Activated CD4-positive, alpha-beta T cell treated with anti-CD3 and anti-CD28 coated beads, Interleukin-2, amount 10 ng/mL, durations not matched to agents 24 days and 14 days (primary cell): ENCODE data around the gene OR9A4. TPM values are rescaled to one million over a fixed set of nuclear protein-coding genes. Genes with fewer than 3 reads are reported as not detected.

ENCODE experiments used
- DNase-seq: peaks from one replicate; pipeline ENCODE4 v3.0.0; 2022
- H3K27ac Mint-ChIP-seq: one replicate; pipeline ENCODE4 v1.8.0; 2022; ENCODE audit warnings: mild to moderate bottlenecking, mixed read lengths
- H3K27me3 Mint-ChIP-seq: one replicate; pipeline ENCODE4 v1.8.0; 2022; ENCODE audit warnings: mixed read lengths
- H3K36me3 Mint-ChIP-seq: one replicate; pipeline ENCODE4 v1.8.0; 2022; ENCODE audit warnings: low read depth, mild to moderate bottlenecking, mixed read lengths
- H3K4me1 Mint-ChIP-seq: one replicate; pipeline ENCODE4 v1.8.0; 2021; ENCODE audit warnings: mixed read lengths
- H3K4me3 Mint-ChIP-seq: one replicate; pipeline ENCODE4 v1.8.0; 2022; ENCODE audit warnings: mild to moderate bottlenecking, moderate library complexity, mixed read lengths
- H3K9me3 Mint-ChIP-seq: one replicate; pipeline ENCODE4 v1.8.0; 2021; ENCODE audit warnings: mixed read lengths
- intact Hi-C: fragments of 100-400 bp; cut with micrococcal nuclease; formaldehyde crosslinking; loops from one replicate; pipeline ENCODE4 v1.15.1; 2023
- total RNA-seq: library from RNA; stranded (reverse); gene quantifications from 2 replicates; pipeline ENCODE4 v1.2.3, GENCODE V29; 2022

OR9A4 gene
- total RNA-seq, 1 donor from 2014 or later: not detected

- no peak overlapping the region for H3K27ac Mint-ChIP-seq
- intact Hi-C loops: no loop called here
- no peaks in the 10 kb centered on the region for H3K9me3 Mint-ChIP-seq
- H3K36me3 Mint-ChIP-seq: no peaks in the 10 kb centered on the region
- H3K27me3 Mint-ChIP-seq: no peaks in the 10 kb centered on the region
- DNase-seq: no peak
- H3K4me1 Mint-ChIP-seq: no peaks in the 10 kb centered on the region
- H3K4me3 Mint-ChIP-seq: no peak overlapping the region
These were observed 4.1 kb downstream of the OR9A4 start for GRCh38 chr7:141920281-141920680.

GRCh38 chr7:141928146-141928844 lies 12.1 kb downstream of the OR9A4 start:
- Mint-ChIP-seq H3K4me1 (no peaks in the 10 kb centered on the region), H3K9me3 (peaks cover 4% of the 10 kb centered on the region), H3K27ac (no peak overlapping the region), H3K27me3 (no peaks in the 10 kb centered on the region), H3K36me3 (no peaks in the 10 kb centered on the region), H3K4me3 (no peak overlapping the region)
- no peak for DNase-seq
- intact Hi-C loops: no loop called here

GRCh38 chr7:141928845-141929195 lies 12.6 kb downstream of the OR9A4 start:
- no peak for DNase-seq
- Mint-ChIP-seq H3K36me3 (no peaks in the 10 kb centered on the region), H3K4me3 (no peak overlapping the region), H3K4me1 (no peaks in the 10 kb centered on the region), H3K27ac (no peak overlapping the region), H3K27me3 (no peaks in the 10 kb centered on the region), H3K9me3 (peaks cover 4% of the 10 kb centered on the region)
- intact Hi-C loops: no loop called here

GRCh38 chr7:141930211-141930610 lies 14.0 kb downstream of the OR9A4 start:
- no peak overlapping the region for H3K4me3 Mint-ChIP-seq
- no peaks in the 10 kb centered on the region for H3K4me1 Mint-ChIP-seq
- no peaks in the 10 kb centered on the region for H3K27me3 Mint-ChIP-seq
- no peaks in the 10 kb centered on the region for H3K36me3 Mint-ChIP-seq
- H3K9me3 Mint-ChIP-seq: peaks cover 4% of the 10 kb centered on the region
- intact Hi-C loops: no loop called here
- H3K27ac Mint-ChIP-seq: no peak overlapping the region
- DNase-seq: no peak

- Mint-ChIP-seq H3K9me3 (peaks cover 14% of the 10 kb centered on the region), H3K4me1 (no peaks in the 10 kb centered on the region), H3K36me3 (no peaks in the 10 kb centered on the region), H3K27ac (no peak overlapping the region), H3K27me3 (no peaks in the 10 kb centered on the region), H3K4me3 (no peak overlapping the region)
- intact Hi-C loops: no loop called here
- no peak for DNase-seq
These were observed 24.9 kb downstream of the OR9A4 start for GRCh38 chr7:141941075-141941474.

GRCh38 chr7:141943846-141944245 lies 27.6 kb downstream of the OR9A4 start:
- Mint-ChIP-seq H3K36me3 (no peaks in the 10 kb centered on the region), H3K27ac (no peak overlapping the region), H3K4me1 (no peaks in the 10 kb centered on the region), H3K27me3 (no peaks in the 10 kb centered on the region), H3K9me3 (peaks cover 9% of the 10 kb centered on the region), H3K4me3 (no peak overlapping the region)
- intact Hi-C loops: no loop called here
- DNase-seq: no peak

- H3K4me3 Mint-ChIP-seq: no peak overlapping the region
These were observed 28.6 kb downstream of the OR9A4 start for GRCh38 chr7:141944811-141945210.

GRCh38 chr7:141945356-141945755 lies 29.2 kb downstream of the OR9A4 start:
- intact Hi-C loops: no loop called here
- Mint-ChIP-seq H3K4me1 (no peaks in the 10 kb centered on the region), H3K4me3 (no peak overlapping the region), H3K36me3 (no peaks in the 10 kb centered on the region), H3K27ac (no peak overlapping the region), H3K9me3 (peaks cover 9% of the 10 kb centered on the region), H3K27me3 (no peaks in the 10 kb centered on the region)
- DNase-seq: no peak

More at GRCh38 chr7:141944811-141945210, 28.6 kb downstream of the OR9A4 start:
- intact Hi-C loops: no loop called here
- Mint-ChIP-seq H3K27ac (no peak overlapping the region), H3K27me3 (no peaks in the 10 kb centered on the region), H3K4me1 (no peaks in the 10 kb centered on the region), H3K36me3 (no peaks in the 10 kb centered on the region), H3K9me3 (peaks cover 9% of the 10 kb centered on the region)
- no peak for DNase-seq

- H3K27ac Mint-ChIP-seq: no peak within 1 kb of the TSS
- intact Hi-C loops: no loop called here
- no peaks in the 10 kb centered on the region for H3K4me1 Mint-ChIP-seq
- no peaks in the 10 kb centered on the region for H3K27me3 Mint-ChIP-seq
- no peaks in the 10 kb centered on the region for H3K9me3 Mint-ChIP-seq
- DNase-seq: no peak
- no peak within 1 kb of the TSS for H3K4me3 Mint-ChIP-seq
- no peaks in the 10 kb centered on the region for H3K36me3 Mint-ChIP-seq
These were observed 30.6 kb downstream of the OR9A4 start, which contains the start of gene CLEC5A for GRCh38 chr7:141946796-141947195. TSS of gene CLEC5A (minus strand) at chr7:141946974. CDS start at chr7:141946292, 682 bp downstream.

GRCh38 chr7:141949021-141949420 lies 32.8 kb downstream of the OR9A4 start:
- no peaks in the 10 kb centered on the region for H3K27me3 Mint-ChIP-seq
- no peaks in the 10 kb centered on the region for H3K36me3 Mint-ChIP-seq
- no peak overlapping the region for H3K27ac Mint-ChIP-seq
- DNase-seq: no peak
- H3K4me1 Mint-ChIP-seq: no peaks in the 10 kb centered on the region
- intact Hi-C loops: no loop called here
- no peaks in the 10 kb centered on the region for H3K9me3 Mint-ChIP-seq
- H3K4me3 Mint-ChIP-seq: no peak overlapping the region

- H3K4me1 Mint-ChIP-seq: no peaks in the 10 kb centered on the region
- no peak overlapping the region for H3K27ac Mint-ChIP-seq
- H3K36me3 Mint-ChIP-seq: no peaks in the 10 kb centered on the region
- intact Hi-C loops: no loop called here
- no peak overlapping the region for H3K4me3 Mint-ChIP-seq
- no peak for DNase-seq
- H3K27me3 Mint-ChIP-seq: no peaks in the 10 kb centered on the region
- no peaks in the 10 kb centered on the region for H3K9me3 Mint-ChIP-seq
These were observed 33.3 kb downstream of the OR9A4 start for GRCh38 chr7:141949451-141949850.

- H3K4me3 Mint-ChIP-seq: no peak overlapping the region
These were observed 33.7 kb downstream of the OR9A4 start for GRCh38 chr7:141949911-141950310.

GRCh38 chr7:141950806-141951205 lies 34.6 kb downstream of the OR9A4 start:
- H3K27me3 Mint-ChIP-seq: no peaks in the 10 kb centered on the region
- intact Hi-C loops: no loop called here
- H3K4me1 Mint-ChIP-seq: no peaks in the 10 kb centered on the region
- H3K27ac Mint-ChIP-seq: no peak overlapping the region
- no peaks in the 10 kb centered on the region for H3K36me3 Mint-ChIP-seq
- DNase-seq: no peak
- H3K4me3 Mint-ChIP-seq: no peak overlapping the region
- no peaks in the 10 kb centered on the region for H3K9me3 Mint-ChIP-seq

More at GRCh38 chr7:141949911-141950310, 33.7 kb downstream of the OR9A4 start:
- Mint-ChIP-seq H3K9me3 (no peaks in the 10 kb centered on the region), H3K4me1 (no peaks in the 10 kb centered on the region), H3K36me3 (no peaks in the 10 kb centered on the region), H3K27me3 (no peaks in the 10 kb centered on the region), H3K27ac (no peak overlapping the region)
- intact Hi-C loops: no loop called here
- DNase-seq: no peak

GRCh38 chr7:141952461-141952860 lies 36.3 kb downstream of the OR9A4 start:
- Mint-ChIP-seq H3K36me3 (no peaks in the 10 kb centered on the region), H3K4me1 (no peaks in the 10 kb centered on the region), H3K4me3 (no peak overlapping the region), H3K27me3 (no peaks in the 10 kb centered on the region), H3K27ac (no peak overlapping the region), H3K9me3 (no peaks in the 10 kb centered on the region)
- intact Hi-C loops: no loop called here
- no peak for DNase-seq

- Mint-ChIP-seq H3K27me3 (no peaks in the 10 kb centered on the region), H3K4me3 (no peak overlapping the region), H3K4me1 (no peaks in the 10 kb centered on the region), H3K27ac (no peak overlapping the region), H3K36me3 (no peaks in the 10 kb centered on the region), H3K9me3 (no peaks in the 10 kb centered on the region)
- no peak for DNase-seq
- intact Hi-C loops: no loop called here
These were observed 38.1 kb downstream of the OR9A4 start for GRCh38 chr7:141954334-141954733.
